K562 (cell line): Measurements from ENCODE around the gene LCNL1. TPM values are rescaled to one million over a fixed set of nuclear protein-coding genes. Genes with fewer than 3 reads are reported as not detected.
A peak's percentile ranks its signal among the peaks of the same experiment; 100 is the strongest.

Experiments used
- BCOR ChIP-seq: fragments of 450-650 bp; IDR thresholded peaks from 2 replicates; pipeline ENCODE4 v1.6.1; 2016
- CEBPZ ChIP-seq: fragments of 150-350 bp; IDR thresholded peaks from 2 replicates; pipeline ENCODE4 v1.6.1; 2014; ENCODE audit warnings: low read depth, mild to moderate bottlenecking, low read length, borderline replicate concordance
- GTF2F1 ChIP-seq: IDR thresholded peaks from 2 replicates; pipeline ENCODE4 v1.6.1; 2011; ENCODE audit warnings: low read depth, low read length, improper control_type of control experiment
- MTA3 ChIP-seq: fragments of 450-650 bp; formaldehyde crosslinking; IDR thresholded peaks from 2 replicates; pipeline ENCODE4 v1.6.1; 2017; ENCODE audit warnings: mild to moderate bottlenecking, borderline replicate concordance
- NR0B1 ChIP-seq: fragments of 450-650 bp; IDR thresholded peaks from one replicate; pipeline ENCODE4 v1.6.1; 2018; ENCODE audit warnings: mild to moderate bottlenecking, moderate library complexity; ENCODE audit not compliant: partially characterized antibody
- RHOXF2B ChIP-seq: fragments of 250-450 bp; sonication (Bioruptor Pico); conservative IDR thresholded peaks from 2 replicates; pipeline ENCODE4 v1.5.1; 2021
- SMAD1 ChIP-seq: fragments of 150-350 bp; IDR thresholded peaks from 2 replicates; pipeline ENCODE4 v1.6.1; 2014; ENCODE audit warnings: low read length, low read depth; ENCODE audit not compliant: partially characterized antibody
- SMARCB1 ChIP-seq: IDR thresholded peaks from 2 replicates; pipeline ENCODE4 v1.6.1; 2011; ENCODE audit warnings: improper control_type of control experiment, low read depth; ENCODE audit not compliant: insufficient read length
- SMC3 ChIP-seq: conservative IDR thresholded peaks from 2 replicates; pipeline ENCODE4 v1.6.1; 2011; ENCODE audit warnings: low read depth, low read length, improper control_type of control experiment; ENCODE audit not compliant: insufficient read depth
- TCF7L2 ChIP-seq: fragments of 150-350 bp; IDR thresholded peaks from 2 replicates; pipeline ENCODE4 v1.6.1; 2016; ENCODE audit warnings: low read depth, mild to moderate bottlenecking, low read length, moderate library complexity
- TRIM25 ChIP-seq: fragments of 450-650 bp; IDR thresholded peaks from 2 replicates; pipeline ENCODE4 v1.7.0; 2016; ENCODE audit warnings: borderline replicate concordance
- ZBTB34 ChIP-seq: fragments of 250-450 bp; sonication (Bioruptor Pico); IDR thresholded peaks from 2 replicates; pipeline ENCODE4 v1.8.0; 2021; ENCODE audit warnings: mild to moderate bottlenecking, moderate library complexity
- ZNF449 ChIP-seq: fragments of 250-450 bp; sonication (Bioruptor Pico); IDR thresholded peaks from 2 replicates; pipeline ENCODE4 v1.8.0; 2022; ENCODE audit warnings: moderate library complexity, mild to moderate bottlenecking, inconsistent platforms
- ZNF583 ChIP-seq: fragments of 250-450 bp; sonication (Bioruptor Pico); IDR thresholded peaks from 2 replicates; pipeline ENCODE4 v1.4.0; 2020
- ZNF76 ChIP-seq: fragments of 250-450 bp; sonication (Bioruptor Pico); IDR thresholded peaks from 2 replicates; pipeline ENCODE4 v1.4.0; 2020; ENCODE audit warnings: mild to moderate bottlenecking, moderate library complexity, borderline replicate concordance
- polyA plus RNA-seq, 8 experiments: library from polyadenylated mRNA; depleted of rRNA in 4 of 8; stranded (reverse) in 5 of 8; unstranded in 3 of 8; fragments of >200 nt; fragmentation: Nextera tagmentation in 2 of 8; fragmentation: Illumina TruSeq in 1 of 8; extraction: Ambion mirVana in 2 of 8; extraction: Trizol in 1 of 8; gene quantifications; 2 replicates each; pipeline versions ENCODE4 v1.2.1 to v1.2.3, GENCODE V29; 2011 to 2014; ENCODE audit warnings: inconsistent platforms in 1 of 8, missing spikeins in 1 of 8
- total RNA-seq, 7 experiments: library from RNA; depleted of rRNA in 6 of 7; stranded (reverse); fragments of >200 nt in 6 of 7; fragmentation: Illumina TruSeq in 2 of 7; extraction: Trizol in 2 of 7; gene quantifications; 2 replicates each; pipeline versions ENCODE4 v1.2.1 to v1.2.3, GENCODE V29; 2011 to 2021; ENCODE audit warnings: low replicate concordance in 1 of 7
- TF ChIP-seq, protein P1 (sequence below): sonication (generic); formaldehyde crosslinking; IDR thresholded peaks from 2 replicates; pipeline ENCODE4 v1.8.1; 2022; ENCODE audit warnings: missing genetic modification reagents

Gene LCNL1
- total and polyA plus RNA-seq, 9 of the 15 experiments (the other 6 are each of a cell fraction or from before 2014, with no cell fraction given) = 0.04 to 0.16 (median 0.04) TPM; not detected in 4

- TF ChIP-seq CEBPZ (no peak), ZNF583 (no peak), BCOR (no peak), RHOXF2B (CRISPR knock-in tag) (no peak), GTF2F1 (no peak), ZNF76 (CRISPR knock-in tag) (no peak), TRIM25 (no peak), TCF7L2 (no peak), NR0B1 (no peak), SMC3 (no peak), SMARCB1 (no peak), MTA3 (peak; percentile 1; the same call in 1 of the 2 replicates), SMAD1 (no peak), ZNF449 (CRISPR knock-in tag) (no peak), ZBTB34 (CRISPR knock-in tag) (no peak)
- TF ChIP-seq, protein P1, sequence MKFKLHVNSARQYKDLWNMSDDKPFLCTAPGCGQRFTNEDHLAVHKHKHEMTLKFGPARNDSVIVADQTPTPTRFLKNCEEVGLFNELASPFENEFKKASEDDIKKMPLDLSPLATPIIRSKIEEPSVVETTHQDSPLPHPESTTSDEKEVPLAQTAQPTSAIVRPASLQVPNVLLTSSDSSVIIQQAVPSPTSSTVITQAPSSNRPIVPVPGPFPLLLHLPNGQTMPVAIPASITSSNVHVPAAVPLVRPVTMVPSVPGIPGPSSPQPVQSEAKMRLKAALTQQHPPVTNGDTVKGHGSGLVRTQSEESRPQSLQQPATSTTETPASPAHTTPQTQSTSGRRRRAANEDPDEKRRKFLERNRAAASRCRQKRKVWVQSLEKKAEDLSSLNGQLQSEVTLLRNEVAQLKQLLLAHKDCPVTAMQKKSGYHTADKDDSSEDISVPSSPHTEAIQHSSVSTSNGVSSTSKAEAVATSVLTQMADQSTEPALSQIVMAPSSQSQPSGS = no peak
Observed at GRCh38 chr9:136991993-136992818, 9.4 kb downstream of the LCNL1 start, which contains the start of gene PAXX (continued).
